GM18517 (cell line): ENCODE measurements around the gene FRS2.

Experiments
- ATAC-seq: cut with Tn5 transposase; IDR thresholded peaks from one replicate; pipeline ENCODE4 v1.9.1; 2021; ENCODE audit warnings: mild to moderate bottlenecking, moderate library complexity; ENCODE audit not compliant: unreplicated experiment

Gene FRS2

GRCh38 chr12:69500631-69501030, 30.4 kb downstream of the FRS2 start:
- no peak for ATAC-seq

GRCh38 chr12:69501154-69501895, 31.1 kb downstream of the FRS2 start:
- no peak for ATAC-seq

GRCh38 chr12:69502345-69503081, 32.3 kb downstream of the FRS2 start:
- ATAC-seq = no peak

GRCh38 chr12:69508091-69508490, 37.9 kb downstream of the FRS2 start:
- ATAC-seq = no peak

- no peak for ATAC-seq
Observed at GRCh38 chr12:69508621-69509020, 38.4 kb downstream of the FRS2 start.

GRCh38 chr12:69509308-69509736, 39.1 kb downstream of the FRS2 start:
- no peak for ATAC-seq

GRCh38 chr12:69509904-69510827, 40.0 kb downstream of the FRS2 start:
- ATAC-seq = no peak

GRCh38 chr12:69511016-69511415, 40.8 kb downstream of the FRS2 start:
- no peak for ATAC-seq

- ATAC-seq = no peak
Observed at GRCh38 chr12:69511469-69512267, 41.5 kb downstream of the FRS2 start.

GRCh38 chr12:69512820-69513219, 42.6 kb downstream of the FRS2 start:
- ATAC-seq = no peak

GRCh38 chr12:69513297-69513696, 43.1 kb downstream of the FRS2 start:
- no peak for ATAC-seq

- ATAC-seq = no peak
Observed at GRCh38 chr12:69514111-69514510, 43.9 kb downstream of the FRS2 start.

GRCh38 chr12:69514845-69515244, 44.7 kb downstream of the FRS2 start:
- no peak for ATAC-seq

- no peak for ATAC-seq
Observed at GRCh38 chr12:69515394-69515930, 45.3 kb downstream of the FRS2 start.

GRCh38 chr12:69516950-69517349, 46.8 kb downstream of the FRS2 start:
- no peak for ATAC-seq

GRCh38 chr12:69517406-69517805, 47.2 kb downstream of the FRS2 start:
- ATAC-seq = no peak

GRCh38 chr12:69519871-69520270, 49.7 kb downstream of the FRS2 start:
- ATAC-seq = no peak

GRCh38 chr12:69523433-69524330, 53.5 kb downstream of the FRS2 start:
- no peak for ATAC-seq

GRCh38 chr12:69524331-69524630, 54.1 kb downstream of the FRS2 start:
- ATAC-seq = no peak
